ENCODE data around the gene NECTIN1. TPM values are rescaled to one million over a fixed set of nuclear protein-coding genes. Genes with fewer than 3 reads are reported as not detected.
A peak's percentile ranks its signal among the peaks of the same experiment; 100 is the strongest.

The NECTIN1 gene
- total and polyA plus RNA-seq, 2 of the 13 experiments (the other 11 are each of a cell fraction or from before 2014, with no cell fraction given), result 3.9 to 7.3 TPM

GRCh38 chr11:119728211-119728626 lies 781 bp downstream of the NECTIN1 start:
- POLR2A ChIA-PET, result interaction anchor here (0.7 to 1.7 kb wide), 5 partner anchors 15 to 87 kb away, joined by 3 to 5 read pairs (median 3); no protein-coding TSS in a partner anchor
- Histone ChIP-seq H3K9me3 (ENCODE audit: low read length) (no peaks in the 10 kb centered on the region), H2AFZ (ENCODE audit: low read length) (no peak overlapping the region), H3K4me3 (replicated peaks in 1 of 3; ENCODE audit: insufficient read depth in 1 of 3, low read depth in 2 of 3, low read length in 3 of 3) (peak overlapping the region; percentile 62 to 80 (median 73)), H3K9ac (ENCODE audit: insufficient read depth, low read depth, low read length) (peak overlapping the region; percentile 44; the same call in 1 of the 2 replicates), H4K20me1 (ENCODE audit: insufficient read depth, low read length) (no peaks in the 10 kb centered on the region), H3K27me3 (ENCODE audit: control insufficient read depth in 1 of 2, insufficient read depth in 2 of 2, low read length in 2 of 2) (peaks cover 4 to 19% of the 10 kb centered on the region in 2 experiments; a peak in 4 of 5 replicates), H3K27ac (ENCODE audit: extremely low read length, insufficient read depth, low read length) (no peak overlapping the region), H3K4me2 (ENCODE audit: low read depth, low read length) (peak overlapping the region; percentile 98), H3K36me3 (replicated peaks in 1 of 2; ENCODE audit: control insufficient read depth in 1 of 2, insufficient read depth in 2 of 2, low read length in 2 of 2) (no peaks in the 10 kb centered on the region), H3K4me1 (ENCODE audit: insufficient read depth, low read length) (peaks cover 35% of the 10 kb centered on the region), H3K79me2 (ENCODE audit: insufficient read depth, low read length) (no peaks in the 10 kb centered on the region)
- FAIRE-seq (no peak), ATAC-seq (peak; percentile 6), DNase-seq (ENCODE audit: low spot score) (no peak)
- intact Hi-C loops (cut with micrococcal nuclease; ENCODE audit: unreplicated experiment), result loop anchor here (2.0 kb wide), 1 partner anchor 33 kb away; no protein-coding TSS in a partner anchor
- CTCF ChIA-PET (ENCODE audit: low intra/inter-chr PET ratio, low total read pairs), result interaction anchor here (1.0 to 2.9 kb wide), 4 partner anchors 38 to 87 kb away, joined by 4 to 16 read pairs (median 6); no protein-coding TSS in a partner anchor
- WGBS (ENCODE audit: low lambda C conversion rate), result 4% methylated on average over 14 of the region's 30 CpGs
- in situ Hi-C loops (cut with HindIII; ENCODE audit: extremely low pct_ligation_motif_present, low pct_unique_long_range_greater_than_20kb), result loop anchor here (5.0 kb wide), 1 partner anchor 101 kb away; no protein-coding TSS in a partner anchor
- BruUV-seq (replicated peaks), result no TSS peak
- TF ChIP-seq ZNF383 (CRISPR knock-in tag; IDR thresholded peaks at IDR 0.05; ENCODE audit: borderline replicate concordance), result no peak
- no peak for TF ChIP-seq GABPB1 (CRISPR knock-in tag; IDR thresholded peaks at IDR 0.05)
- TF ChIP-seq ZSCAN30 (CRISPR knock-in tag; IDR thresholded peaks at IDR 0.05), result no peak
- TF ChIP-seq FOXK2 (IDR thresholded peaks at IDR 0.05), result no peak
- TF ChIP-seq POLR2AphosphoS2 (IDR thresholded peaks at IDR 0.05; ENCODE audit: low read depth, low read length), result no peak
- 0 out of 2 replicates have a peak, but pooled peaks have one; percentile 20 for TF ChIP-seq ZNF274 (CRISPR knock-in tag; IDR thresholded peaks at IDR 0.05)
- no peak for TF ChIP-seq SIN3B (IDR thresholded peaks at IDR 0.05; ENCODE audit: low read length)
- TF ChIP-seq ZNF747 (CRISPR knock-in tag; IDR thresholded peaks at IDR 0.05; ENCODE audit: borderline replicate concordance), result no peak
- TF ChIP-seq MIER2 (CRISPR knock-in tag; IDR thresholded peaks at IDR 0.05), result no peak
- TF ChIP-seq ZNF883 (CRISPR knock-in tag; IDR thresholded peaks at IDR 0.05; ENCODE audit: not compliant biosample characterization), result peak; percentile 21
- TF ChIP-seq HNRNPLL (IDR thresholded peaks at IDR 0.05; ENCODE audit: low read depth, low read length, poor library complexity, severe bottlenecking), result peak; percentile 24
- TF ChIP-seq ZFAT (CRISPR knock-in tag; conservative IDR thresholded peaks at IDR 0.05), result no peak
- peak; percentile 31; the same call in 1 of the 2 replicates for TF ChIP-seq HDAC1 (CRISPR knock-in tag; IDR thresholded peaks at IDR 0.05)
- TF ChIP-seq ZNF646 (CRISPR knock-in tag; IDR thresholded peaks at IDR 0.05), result no peak

Measured in HepG2 (cell line).